AG08396 (cell line): ENCODE measurements around the gene PNPLA7.

Source experiments
- DNase-seq: peaks from one replicate; pipeline ENCODE4 v3.0.0; 2012; ENCODE audit warnings: low spot score, mixed read lengths

The PNPLA7 gene

DNA sequence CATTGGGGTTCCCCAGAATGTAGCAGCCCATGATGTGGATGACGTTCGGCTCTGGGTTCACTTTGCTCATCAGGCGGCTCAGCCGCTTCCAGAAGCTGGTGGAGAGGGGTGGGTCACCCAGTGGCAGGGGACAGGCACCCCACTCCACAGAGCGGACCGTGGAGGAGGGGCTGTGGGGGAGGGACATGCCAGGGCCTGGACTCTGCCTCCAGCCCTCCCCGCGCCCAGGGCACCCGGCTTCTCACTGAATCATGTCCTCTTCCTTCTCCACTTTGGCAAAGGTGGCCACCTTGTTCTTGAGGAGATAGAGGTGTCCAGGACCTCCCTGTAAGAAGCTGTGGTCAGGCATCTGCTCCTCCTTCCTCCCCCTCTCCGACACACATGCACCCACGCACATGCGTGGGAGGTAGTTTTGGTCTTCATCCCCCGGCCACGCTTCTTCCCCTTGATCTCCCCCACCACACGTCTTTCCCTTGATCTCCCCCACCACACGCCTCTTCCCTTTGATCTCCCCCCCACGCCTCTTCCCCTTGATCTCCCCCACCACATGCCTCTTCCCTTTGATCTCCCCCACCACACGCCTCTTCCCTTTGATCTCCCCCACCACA lies 100.2 kb downstream of the PNPLA7 start:
- DNase-seq = no peak

DNA sequence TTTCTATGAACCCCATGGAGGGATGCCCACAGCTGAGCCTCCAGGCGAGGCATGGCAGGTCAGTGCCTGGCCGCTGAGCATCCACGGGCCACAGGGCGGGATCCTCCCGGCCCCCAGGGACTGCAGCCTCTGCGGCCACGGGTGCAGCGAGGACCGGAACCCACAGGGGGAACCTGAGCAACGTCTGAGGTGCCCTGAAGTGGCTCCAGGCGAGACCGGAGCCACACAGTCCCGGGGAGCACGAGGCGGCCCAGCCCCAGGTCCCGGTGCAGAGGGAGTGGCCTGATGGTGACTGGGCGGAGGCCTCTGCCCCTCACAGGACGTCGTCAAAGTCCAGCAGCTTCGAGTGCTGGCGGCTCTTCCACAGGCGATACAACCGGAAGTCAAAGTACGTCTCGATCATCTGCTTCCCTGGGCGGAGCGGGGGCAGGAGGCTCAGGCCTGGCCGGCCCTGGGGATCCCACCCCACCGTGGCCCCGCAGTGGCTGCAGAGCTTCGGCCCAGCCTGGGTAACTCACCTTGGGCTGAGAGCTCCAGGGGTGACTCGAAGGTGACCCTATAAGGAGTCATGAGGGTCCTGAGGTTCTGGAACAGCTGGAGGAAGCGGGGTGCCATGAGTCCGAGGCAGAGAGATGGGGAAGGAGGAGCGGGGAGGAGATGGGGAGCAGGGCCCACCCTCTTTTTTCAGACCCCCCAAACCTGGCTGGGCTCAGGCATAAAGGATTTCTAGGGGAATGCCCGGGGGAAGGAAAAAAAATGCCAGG lies 100.9 kb downstream of the PNPLA7 start:
- no peak for DNase-seq

DNA sequence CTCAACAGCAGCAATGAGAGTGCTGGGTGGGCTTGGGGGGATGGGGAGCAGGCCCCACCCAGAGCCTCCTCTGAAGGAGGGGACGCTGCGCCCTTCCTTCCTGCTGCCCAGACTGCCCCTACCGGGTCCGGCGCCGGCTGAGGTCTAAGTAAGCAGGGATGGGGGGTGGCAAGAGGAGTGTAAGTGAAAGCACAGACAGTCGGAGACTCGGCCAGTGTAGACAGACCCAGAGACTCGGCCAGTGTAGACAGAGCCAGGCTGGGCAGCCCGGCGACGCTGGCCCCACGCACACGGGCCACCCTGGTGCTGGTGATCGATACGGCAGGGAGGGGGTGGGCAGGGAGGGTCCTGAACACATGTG lies 101.6 kb downstream of the PNPLA7 start:
- DNase-seq = no peak

DNA sequence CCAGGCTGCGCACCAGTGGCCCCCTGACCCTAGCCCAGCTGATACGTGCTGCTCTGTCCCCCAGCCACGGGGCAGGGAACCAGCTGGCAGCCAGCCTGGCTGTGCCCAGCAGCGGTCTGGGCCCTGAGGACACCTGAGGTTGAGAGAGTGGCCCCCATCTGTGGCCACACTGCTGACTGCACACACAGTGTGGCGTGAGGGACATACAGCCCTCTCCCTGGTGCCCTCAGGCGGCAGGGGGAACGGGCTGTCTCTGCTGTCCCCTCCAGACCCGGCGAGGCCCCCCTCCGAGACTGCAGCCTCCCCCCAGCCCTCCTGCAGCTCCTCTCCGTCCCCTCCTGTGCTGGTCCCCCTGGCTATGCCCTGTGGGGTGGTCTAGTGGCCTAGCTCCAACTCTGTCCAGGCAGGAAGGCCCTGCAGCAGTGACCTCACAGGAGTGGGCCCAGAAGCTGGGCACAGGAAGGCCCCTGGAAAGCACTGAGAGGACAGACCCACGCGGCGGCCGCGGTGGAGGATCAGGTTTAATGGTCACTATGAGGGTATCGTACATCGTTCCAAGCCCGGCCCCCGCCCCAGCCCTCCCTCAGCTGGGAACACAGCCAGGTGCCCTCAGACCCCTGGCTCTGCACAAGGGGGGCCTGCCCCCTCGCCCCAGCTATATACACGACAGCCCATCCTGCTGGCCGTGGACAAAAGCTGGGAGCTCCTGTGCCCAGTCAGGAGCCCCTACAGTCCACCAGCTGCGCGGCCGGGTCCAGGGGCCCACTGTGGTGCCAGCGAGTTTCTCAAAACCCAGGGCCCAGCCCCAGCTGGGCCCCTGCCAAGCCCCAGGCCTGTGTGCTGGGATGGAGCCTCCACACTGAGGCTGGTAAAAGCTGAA lies 102.2 kb downstream of the PNPLA7 start:
- DNase-seq = no peak

DNA sequence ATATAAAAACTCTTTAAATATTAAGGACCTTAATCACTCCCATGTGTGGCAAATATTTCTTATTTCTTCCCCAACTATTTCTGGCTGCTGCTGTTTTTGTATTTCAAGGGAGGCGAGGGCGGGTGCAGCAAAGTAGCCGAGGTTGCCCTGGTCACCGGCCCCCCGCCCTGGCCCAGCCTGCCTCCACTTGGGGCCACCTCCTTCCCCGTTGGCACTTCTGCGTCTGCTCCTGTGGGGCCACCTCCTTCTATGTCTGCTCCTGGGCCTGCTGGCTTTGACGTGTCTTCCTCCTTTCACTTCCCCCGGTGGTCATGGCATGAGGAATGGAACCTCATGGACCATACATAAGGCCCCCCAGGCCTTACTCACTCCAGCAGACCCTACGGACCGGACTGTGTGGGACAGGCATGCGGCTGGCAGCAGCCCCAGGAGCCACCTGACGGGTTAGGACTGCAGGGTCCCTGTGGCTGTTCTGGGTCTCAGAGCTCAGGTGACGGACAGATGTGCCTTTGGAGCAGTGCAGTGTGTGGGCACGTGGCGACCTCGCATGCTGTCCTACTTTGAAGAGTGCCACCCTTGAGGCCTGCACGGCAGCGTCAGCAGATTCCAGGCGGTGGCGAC lies 103.2 kb downstream of the PNPLA7 start:
- no peak for DNase-seq

DNA sequence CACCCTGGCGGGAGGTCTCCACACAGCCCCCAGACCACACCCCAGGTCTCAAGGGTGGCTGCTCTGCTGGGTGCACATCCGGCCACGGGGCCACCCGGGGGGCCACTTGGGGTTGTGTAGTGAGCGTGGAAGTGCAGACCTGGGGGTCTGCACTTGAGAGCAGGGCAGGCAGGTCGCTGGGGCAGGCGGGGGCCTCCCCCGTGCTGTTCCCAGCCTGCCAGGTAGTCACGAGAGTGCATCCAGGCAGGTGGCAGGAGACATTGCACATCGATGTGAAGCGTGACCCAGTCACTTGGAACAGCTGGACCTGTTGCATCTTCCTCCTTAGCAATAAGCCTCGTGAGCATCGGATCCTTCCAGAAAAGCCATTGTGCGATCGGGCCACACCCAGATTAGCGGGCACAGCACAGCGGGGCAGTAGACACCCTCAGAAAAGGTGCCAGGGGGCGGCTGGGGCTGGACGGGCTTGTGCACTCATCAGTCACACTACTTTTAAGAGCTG lies 104.2 kb downstream of the PNPLA7 start:
- DNase-seq = no peak

DNA sequence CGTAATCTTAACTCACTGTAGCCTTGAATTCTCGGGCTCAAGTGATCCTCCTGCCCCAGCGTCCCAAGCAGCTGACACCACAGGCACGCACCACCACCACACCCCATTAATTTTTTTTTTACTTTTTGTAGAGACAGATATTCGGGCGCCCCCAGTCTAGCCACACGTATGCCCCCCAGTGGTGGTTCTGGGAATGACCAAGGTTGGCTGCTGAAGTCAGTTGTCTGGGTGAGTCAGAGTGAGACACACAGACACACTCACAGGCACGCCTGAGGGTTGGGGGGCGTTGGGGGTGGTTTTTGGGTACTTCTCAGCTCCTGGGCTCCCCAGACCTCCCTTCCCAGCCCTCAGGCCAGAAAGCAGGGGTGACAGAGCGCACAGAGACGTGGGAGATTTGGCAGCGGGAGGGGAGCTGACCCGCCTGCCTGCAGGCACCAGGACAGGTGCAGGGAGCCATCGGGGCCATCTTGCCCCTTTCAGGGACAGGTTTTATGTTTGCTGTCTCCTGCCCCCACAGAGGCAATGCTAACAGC lies 104.9 kb downstream of the PNPLA7 start:
- DNase-seq = peak; percentile 88

DNA sequence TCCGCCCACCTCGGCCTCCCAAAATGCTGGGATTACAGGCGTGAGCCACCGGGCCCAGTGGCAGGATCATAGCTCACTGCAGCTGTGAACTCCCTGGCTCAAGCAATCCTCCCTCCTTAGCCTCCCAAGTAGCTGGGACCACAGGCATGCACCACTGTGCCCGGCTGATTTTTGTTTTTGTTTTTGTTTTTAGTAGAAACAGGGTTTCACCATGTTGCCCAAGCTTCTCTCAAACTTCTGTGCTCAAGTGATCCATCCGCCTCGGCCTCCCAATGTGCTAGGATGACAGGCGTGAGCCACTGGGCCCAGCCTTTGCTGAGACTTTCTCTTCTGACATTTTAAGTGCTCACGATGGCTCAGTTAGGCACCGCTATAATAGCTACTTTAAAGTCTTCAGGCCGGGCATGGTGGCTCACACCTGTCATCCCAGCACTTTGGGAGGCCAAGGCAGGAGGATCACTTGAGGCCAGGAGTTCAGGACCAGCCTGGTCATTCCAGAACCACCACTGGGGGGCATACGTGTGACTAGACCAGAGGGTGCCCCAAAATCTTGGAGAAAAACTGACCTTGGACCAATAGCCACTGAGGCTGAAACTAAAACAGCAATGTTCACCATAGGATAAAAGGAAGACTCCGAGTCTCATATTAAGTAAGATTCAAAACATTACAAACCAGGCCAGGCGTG lies 106.0 kb downstream of the PNPLA7 start:
- DNase-seq = no peak

DNA sequence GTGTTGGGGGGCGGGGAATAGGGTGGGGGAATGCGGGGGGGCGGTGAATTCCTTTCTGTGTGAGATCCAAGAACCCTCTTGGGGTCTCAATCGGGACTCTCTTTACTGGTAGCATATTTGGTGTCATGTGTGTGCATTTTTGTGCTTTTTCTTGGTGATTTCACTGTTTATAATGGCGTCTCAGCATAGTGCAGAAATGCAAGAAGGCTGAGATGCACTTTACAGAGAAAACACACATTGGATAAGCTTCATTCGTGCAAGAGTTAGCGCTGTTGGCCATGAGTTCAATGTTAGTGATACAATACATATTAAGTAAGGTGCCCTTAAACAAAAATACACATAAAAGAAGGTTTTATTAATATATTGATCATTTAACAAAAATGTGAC lies 108.3 kb downstream of the PNPLA7 start:
- DNase-seq = no peak

DNA sequence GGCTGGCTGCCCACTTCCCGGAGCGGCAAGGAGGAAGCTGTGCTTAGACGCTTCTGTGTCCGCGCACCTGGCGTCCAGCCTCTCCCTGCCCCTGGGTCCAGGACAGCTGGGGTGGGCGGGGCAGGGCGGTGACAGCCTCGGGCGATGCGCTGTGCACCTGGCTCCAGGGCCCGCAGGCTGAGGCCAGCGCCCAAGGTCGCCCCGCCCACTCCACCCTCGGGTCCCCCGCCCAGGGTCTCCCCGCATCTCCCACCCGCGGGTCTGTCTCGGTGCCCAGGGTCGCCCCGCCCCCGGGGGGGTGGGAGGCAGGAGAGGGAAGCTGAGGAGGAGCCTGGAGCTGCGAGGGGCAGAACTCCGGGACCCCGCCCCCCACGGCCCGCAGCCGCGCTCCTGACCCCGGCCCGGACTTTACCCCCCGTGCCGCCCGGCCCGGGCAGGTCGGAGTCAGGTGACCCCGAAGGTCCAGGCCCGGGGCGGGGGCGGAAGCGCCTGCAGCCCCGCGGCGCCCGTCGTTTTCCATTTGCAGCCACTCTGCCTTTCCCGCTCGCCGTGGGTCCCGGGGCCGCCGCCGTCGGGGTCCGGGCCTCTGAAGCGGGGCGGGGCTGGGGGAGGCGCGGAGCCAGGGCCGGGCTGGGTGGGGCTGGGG lies 108.8 kb downstream of the PNPLA7 start, which contains the start of gene ENTPD8:
Gene ENTPD8, minus strand, starts transcription at position 69 of the 646 bp plus-strand sequence. CDS start 3,072 bp downstream, outside the sequence.
- DNase-seq = no peak

DNA sequence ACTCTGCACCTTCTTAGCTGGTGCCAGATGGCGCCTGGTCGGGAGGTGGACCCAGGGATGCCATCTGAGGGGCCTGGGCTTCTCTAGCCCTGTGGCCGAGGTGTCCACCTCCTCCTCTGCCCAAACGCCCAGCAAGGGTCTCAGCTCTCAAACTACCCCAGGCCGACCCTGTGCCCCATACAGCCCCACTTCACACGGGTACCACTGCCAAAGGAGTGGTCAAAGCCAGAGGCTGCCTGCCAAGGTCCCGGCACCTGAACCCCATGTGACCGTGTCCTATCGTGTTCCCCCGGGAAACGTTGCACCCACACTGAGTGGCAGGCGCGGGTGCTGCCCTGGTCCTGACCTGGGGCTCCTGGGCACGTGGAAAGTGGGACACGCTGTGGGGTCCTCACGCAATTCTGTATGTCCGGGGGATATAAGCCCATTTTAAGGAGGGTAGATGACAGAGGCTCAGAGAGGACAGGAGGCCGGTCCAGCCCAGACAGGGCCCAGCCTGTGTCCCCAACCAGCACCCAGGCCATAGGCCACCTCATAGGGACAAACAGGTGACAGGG lies 111.0 kb downstream of the PNPLA7 start:
- no peak for DNase-seq

DNA sequence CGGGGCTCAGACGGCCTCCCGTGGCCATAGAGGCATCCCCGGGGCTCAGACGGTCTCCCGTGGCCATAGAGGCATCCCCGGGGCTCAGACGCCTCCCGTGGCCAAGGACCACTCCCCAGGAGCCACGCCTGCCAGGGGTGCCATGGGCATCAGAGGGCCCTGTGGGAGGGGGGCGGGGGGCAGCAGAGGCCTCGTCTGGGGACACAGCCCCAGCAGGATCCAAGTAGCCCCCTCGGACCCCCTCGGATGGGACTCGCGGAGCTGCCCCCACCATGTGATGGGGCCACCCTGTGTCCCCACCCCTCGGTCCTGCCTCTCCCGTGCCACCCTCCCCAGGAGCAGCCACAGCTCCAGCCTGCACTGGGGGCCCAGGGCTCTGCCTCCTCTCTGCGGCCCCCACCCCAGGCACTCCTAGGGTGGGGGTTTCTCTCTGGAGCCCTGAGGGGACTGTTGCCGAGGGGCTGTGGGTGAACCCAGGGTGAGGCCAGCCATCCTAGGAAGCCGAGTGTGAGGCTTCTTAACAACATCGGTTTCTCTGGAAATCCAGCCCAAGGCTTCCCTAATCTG lies 111.5 kb downstream of the PNPLA7 start:
- no peak for DNase-seq

DNA sequence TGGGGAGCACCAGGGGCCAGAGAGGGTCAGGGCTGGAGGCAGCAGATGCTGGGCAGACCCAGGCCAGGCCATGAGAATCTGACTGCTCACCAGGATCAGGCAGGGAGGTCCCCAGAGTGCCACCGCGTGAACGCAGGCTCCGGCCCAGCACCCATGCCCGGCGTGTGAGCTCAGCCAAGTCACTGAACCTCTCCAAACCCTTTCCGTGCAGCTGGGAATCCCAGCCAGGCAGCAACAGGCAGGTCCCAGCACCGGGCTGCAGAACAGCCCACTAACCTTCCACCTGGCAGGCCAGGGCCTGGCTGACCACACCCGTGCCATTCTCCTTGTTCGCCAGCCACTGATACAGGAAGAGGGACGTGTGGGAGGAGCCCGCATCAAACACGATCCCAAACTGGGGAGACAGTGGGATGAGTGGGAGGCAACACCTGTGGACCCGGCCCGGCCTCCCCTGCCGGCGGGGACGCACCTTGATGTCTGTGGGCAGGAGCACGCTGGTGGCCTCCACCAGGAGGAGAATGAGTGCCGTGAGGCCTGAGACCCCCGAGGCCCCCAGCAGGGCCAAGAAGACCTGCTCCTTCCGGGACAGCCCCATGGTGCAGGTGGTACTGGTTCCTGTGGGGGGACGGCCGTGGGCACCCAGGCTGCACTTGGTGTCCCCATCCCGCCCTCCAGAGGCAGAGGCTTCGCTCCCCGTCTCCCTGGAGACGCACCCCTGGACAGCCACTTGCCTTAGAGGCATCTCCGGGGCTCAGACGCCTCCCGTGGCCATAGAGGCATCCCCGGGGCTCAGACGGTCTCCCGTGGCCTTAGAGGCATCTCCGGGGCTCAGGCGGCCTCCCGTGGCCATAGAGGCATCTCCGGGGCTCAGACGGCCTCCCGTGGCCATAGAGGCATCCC lies 112.3 kb downstream of the PNPLA7 start:
- no peak for DNase-seq

DNA sequence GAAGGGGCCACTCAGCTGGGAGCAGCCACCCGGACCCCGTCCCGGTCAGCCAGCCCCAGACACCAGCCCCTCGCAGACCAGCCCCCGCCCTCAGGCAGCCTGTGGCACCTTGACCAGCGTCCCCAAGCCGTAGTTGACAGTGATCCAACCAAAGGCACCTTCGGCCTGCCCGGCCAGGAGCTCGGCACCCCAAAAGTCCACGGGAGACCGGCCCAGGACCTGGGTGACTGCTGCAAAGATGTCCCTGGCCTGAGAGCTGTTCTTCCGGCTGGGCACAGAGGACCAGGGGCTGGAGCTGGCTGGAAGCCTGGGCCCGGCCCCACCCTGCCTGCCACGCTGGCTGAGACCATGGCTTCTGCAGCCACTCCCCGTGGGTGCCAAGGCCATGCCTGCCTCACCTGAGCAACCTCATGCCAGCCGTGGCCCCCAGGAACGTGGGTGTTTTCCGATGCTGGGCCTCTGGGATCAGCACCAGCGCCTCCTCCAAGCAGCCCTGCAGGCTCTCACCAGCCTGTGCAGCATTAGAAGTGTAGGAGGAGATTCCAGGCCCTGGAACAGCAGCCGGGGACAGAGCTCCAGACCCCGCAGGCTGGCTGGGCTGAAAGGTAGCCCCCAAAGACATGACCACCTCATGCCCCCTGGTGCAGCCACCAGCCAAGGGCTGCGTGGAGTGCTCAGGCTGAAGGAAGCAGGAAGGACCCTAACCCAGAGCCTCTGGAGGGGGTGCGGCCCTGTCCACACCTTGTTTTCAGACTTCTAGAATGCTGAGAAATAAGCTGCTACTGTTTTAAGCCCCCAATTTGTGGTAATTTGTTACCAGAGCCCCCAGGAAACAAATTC lies 113.2 kb downstream of the PNPLA7 start:
- DNase-seq = no peak

DNA sequence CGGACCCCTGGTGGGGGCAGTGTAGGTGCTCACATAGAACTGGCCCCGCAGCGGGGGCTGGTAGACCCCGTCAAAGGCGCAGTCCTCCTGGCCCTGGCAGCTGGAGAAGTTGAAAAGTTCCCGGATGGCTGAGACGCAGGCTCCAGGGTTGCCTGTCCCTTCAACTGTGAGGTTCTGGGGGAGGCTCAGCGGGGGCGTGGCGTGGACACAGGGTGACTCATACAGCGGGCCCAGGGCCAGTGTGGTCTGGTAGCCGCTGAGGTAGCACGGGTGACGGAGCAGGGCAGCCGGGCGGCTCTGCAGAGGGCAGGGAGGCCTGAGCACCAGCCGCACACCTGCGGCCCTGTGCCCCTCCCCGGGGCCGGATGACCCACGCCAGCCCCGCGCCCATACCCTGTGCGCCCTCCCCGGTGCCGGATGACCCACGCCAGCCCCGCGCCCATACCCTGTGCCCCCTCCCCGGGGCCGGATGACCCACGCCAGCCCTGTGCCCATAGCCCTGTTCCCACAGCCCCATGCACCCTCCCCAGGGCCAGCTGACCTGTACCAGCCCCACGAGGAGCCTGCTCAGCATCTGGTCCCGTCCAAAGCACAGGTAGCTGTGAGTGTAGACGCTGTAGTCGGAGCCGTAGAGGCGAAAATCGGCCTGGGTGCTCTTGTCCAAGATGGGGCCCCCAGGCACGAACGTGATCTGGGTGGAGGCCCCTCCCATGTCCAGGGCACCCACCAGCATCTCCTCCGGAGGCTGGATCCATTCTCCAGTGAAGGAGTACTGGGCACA lies 114.0 kb downstream of the PNPLA7 start:
- peak; percentile 99 for DNase-seq

DNA sequence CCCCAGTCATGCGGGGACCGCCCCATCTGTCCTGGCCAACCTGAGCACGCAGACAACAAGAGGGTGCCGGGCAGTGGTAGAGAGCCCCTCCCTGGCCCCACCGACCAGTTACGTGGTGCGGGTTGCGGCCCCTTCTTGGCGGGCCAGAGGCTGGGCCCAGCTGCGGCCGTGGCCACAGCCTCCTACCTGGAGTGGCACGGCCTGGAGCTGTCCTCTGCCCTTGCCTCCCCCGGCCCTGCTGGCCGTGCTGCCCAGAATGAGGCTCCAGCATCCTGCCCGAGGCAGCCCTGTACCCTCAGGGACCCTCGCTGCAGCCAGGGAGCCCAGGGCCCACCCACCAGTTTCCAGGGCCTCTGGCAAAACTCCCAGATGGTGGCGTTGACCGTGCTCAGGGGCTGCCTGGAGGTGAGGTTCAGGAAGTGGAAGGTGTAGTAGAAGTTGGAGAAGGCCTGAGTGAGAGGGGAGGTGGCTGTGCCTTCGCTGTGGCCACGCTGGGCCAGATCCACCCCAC lies 114.8 kb downstream of the PNPLA7 start:
- no peak for DNase-seq
